Stimulated activated naive CD8-positive, alpha-beta T cell treated with anti-CD3 and anti-CD28 coated beads, Interleukin-15, Interleukin-2, amounts not matched to agents 100 ng/mL and 50 ng/mL, for 24 hours (primary cell): ENCODE data around the gene BRINP3.

ENCODE experiments used
- H3K27ac Mint-ChIP-seq: one replicate; pipeline ENCODE4 v1.8.0; 2021; ENCODE audit warnings: mild to moderate bottlenecking, mixed read lengths
- H3K27me3 Mint-ChIP-seq: one replicate; pipeline ENCODE4 v1.8.0; 2021; ENCODE audit warnings: mixed read lengths
- H3K36me3 Mint-ChIP-seq: one replicate; pipeline ENCODE4 v1.8.0; 2021; ENCODE audit warnings: low read depth, mixed read lengths
- H3K4me1 Mint-ChIP-seq: one replicate; pipeline ENCODE4 v1.8.0; 2021; ENCODE audit warnings: low read depth, mixed read lengths
- H3K4me3 Mint-ChIP-seq: one replicate; pipeline ENCODE4 v1.8.0; 2021; ENCODE audit warnings: mild to moderate bottlenecking, mixed read lengths
- H3K9me3 Mint-ChIP-seq: one replicate; pipeline ENCODE4 v1.8.0; 2021; ENCODE audit warnings: mixed read lengths

The BRINP3 gene

DNA sequence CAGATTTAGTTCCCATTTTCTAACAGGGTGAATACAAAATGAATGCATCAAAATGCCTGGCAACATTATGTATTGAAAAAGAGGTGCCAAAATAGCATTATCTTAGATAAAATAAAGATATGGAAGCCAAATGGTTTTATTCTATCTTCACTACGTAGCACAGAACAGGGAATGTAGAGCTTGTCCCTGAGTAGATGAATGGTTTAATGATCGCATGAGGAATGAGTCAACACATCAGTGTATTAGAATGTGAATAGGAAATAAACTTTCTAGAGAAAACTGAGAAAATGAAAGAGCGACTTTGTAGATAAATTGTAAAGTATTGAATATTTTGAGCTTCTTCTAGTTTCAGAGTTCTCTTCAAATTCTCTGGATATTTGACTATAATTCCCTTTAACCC, 74.3 kb downstream of the BRINP3 start:
- no peak overlapping the region for H3K27ac Mint-ChIP-seq

DNA sequence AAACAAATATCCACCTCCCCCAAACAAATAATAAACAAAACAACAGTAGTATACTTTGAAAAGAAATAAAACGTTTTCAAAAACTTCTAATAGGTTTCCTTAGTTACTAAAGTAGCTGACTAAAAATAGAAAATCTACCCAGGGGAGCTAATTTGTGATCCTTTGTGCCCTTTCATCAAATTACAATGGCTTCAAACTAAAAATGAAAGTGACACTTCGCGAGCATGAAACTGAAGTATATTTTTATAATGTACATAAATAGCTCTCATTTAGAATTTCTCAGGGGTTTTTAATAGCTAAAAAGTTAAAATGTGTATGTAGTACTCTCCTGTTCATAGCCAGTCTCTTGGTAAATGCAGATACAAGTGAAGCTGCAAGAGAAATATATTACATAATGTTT, 78.4 kb downstream of the BRINP3 start:
- H3K36me3 Mint-ChIP-seq, result no peaks in the 10 kb centered on the region
- H3K9me3 Mint-ChIP-seq, result peaks cover 10% of the 10 kb centered on the region
- no peak overlapping the region for H3K27ac Mint-ChIP-seq
- no peak overlapping the region for H3K4me3 Mint-ChIP-seq
- H3K4me1 Mint-ChIP-seq, result no peaks in the 10 kb centered on the region
- H3K27me3 Mint-ChIP-seq, result no peaks in the 10 kb centered on the region

More for the DNA sequence above, 74.3 kb downstream of the BRINP3 start:
- peaks cover 6% of the 10 kb centered on the region for H3K9me3 Mint-ChIP-seq
- H3K27me3 Mint-ChIP-seq, result no peaks in the 10 kb centered on the region
- H3K4me3 Mint-ChIP-seq, result no peak overlapping the region
- H3K4me1 Mint-ChIP-seq, result no peaks in the 10 kb centered on the region
- no peaks in the 10 kb centered on the region for H3K36me3 Mint-ChIP-seq

DNA sequence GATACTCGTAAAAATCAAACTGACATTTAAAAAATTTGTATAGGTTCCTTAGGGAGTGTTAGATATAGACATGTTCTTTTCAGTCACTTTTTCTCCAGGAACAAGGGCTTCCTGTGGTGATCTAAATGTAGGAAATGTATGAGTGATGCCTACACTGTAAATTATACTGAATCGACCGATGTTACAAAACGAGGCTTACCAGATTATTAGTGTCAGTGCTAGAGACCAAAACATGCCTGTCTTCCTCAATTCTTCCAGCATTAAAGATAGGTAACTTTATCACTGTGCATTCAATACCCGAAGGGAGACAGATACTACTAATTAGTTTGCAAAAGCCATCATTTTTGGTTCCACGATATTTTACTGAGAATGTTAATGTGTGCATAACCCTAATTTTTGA, 86.1 kb downstream of the BRINP3 start:
- no peaks in the 10 kb centered on the region for H3K27me3 Mint-ChIP-seq
- no peaks in the 10 kb centered on the region for H3K36me3 Mint-ChIP-seq
- no peak overlapping the region for H3K27ac Mint-ChIP-seq
- H3K9me3 Mint-ChIP-seq, result peaks cover 5% of the 10 kb centered on the region
- no peak overlapping the region for H3K4me3 Mint-ChIP-seq
- no peaks in the 10 kb centered on the region for H3K4me1 Mint-ChIP-seq

DNA sequence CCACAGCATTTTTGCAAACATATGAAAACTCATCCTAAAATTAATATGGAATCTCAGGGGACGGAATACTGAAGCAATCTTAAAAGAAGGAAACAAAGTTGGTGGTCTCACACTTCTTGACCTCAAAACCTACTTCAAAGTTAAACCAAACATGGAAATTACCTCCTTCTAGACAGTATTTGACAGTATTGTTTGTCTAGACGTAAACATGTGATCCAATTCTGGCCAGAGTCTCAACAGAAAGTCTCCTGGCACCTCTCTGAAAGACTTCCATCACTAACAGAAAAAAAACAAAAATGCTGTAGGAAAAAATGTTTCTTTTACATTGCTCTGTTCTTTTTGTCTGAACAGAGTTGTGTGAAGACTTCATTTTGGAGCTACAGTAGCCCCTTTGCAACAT, 99.7 kb downstream of the BRINP3 start:
- no peak overlapping the region for H3K4me3 Mint-ChIP-seq
- H3K9me3 Mint-ChIP-seq, result peaks cover 5% of the 10 kb centered on the region
- H3K27ac Mint-ChIP-seq, result no peak overlapping the region
- H3K4me1 Mint-ChIP-seq, result no peaks in the 10 kb centered on the region
- H3K27me3 Mint-ChIP-seq, result no peaks in the 10 kb centered on the region
- no peaks in the 10 kb centered on the region for H3K36me3 Mint-ChIP-seq

DNA sequence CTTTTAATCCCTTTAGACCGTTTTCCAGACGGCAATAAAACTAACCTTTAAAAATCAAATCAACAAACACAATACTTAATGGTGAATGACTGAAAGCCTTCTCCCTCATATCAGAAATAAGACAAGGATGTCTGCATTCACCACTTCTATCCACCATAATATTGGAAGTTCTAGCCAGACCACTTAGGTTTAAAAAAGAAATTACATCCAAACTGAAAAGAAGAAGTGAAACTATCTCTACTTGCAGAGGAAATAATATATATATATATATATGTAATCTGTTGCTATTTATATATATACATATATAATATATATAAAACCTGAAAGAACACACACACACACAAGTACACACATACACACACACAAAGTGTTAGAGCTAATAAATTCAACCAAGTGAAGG, 100.4 kb downstream of the BRINP3 start:
- no peaks in the 10 kb centered on the region for H3K4me1 Mint-ChIP-seq
- peaks cover 5% of the 10 kb centered on the region for H3K9me3 Mint-ChIP-seq
- H3K27me3 Mint-ChIP-seq, result no peaks in the 10 kb centered on the region
- no peak overlapping the region for H3K27ac Mint-ChIP-seq
- no peaks in the 10 kb centered on the region for H3K36me3 Mint-ChIP-seq
- H3K4me3 Mint-ChIP-seq, result no peak overlapping the region

DNA sequence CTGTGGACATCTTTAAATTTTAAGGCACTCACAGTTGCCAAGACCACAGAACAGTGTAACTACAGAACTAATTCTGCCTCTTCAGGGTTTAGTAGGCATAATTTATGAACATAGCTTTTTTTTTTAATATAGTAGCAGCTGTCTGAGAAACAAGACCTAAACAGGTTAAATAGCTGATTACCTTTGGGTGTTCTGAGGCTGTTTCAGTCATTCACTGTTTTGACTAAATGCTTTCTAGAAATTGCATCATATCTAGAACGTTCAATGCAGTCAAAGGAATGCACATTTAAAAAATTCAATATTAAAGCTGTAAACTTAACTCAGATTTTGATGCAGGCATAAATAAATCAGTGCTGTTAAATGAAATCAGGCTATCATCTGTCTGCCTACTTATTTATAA, 101.6 kb downstream of the BRINP3 start:
- Mint-ChIP-seq H3K4me1 (no peaks in the 10 kb centered on the region), H3K27ac (no peak overlapping the region), H3K4me3 (no peak overlapping the region), H3K27me3 (no peaks in the 10 kb centered on the region), H3K9me3 (peaks cover 9% of the 10 kb centered on the region), H3K36me3 (no peaks in the 10 kb centered on the region)

DNA sequence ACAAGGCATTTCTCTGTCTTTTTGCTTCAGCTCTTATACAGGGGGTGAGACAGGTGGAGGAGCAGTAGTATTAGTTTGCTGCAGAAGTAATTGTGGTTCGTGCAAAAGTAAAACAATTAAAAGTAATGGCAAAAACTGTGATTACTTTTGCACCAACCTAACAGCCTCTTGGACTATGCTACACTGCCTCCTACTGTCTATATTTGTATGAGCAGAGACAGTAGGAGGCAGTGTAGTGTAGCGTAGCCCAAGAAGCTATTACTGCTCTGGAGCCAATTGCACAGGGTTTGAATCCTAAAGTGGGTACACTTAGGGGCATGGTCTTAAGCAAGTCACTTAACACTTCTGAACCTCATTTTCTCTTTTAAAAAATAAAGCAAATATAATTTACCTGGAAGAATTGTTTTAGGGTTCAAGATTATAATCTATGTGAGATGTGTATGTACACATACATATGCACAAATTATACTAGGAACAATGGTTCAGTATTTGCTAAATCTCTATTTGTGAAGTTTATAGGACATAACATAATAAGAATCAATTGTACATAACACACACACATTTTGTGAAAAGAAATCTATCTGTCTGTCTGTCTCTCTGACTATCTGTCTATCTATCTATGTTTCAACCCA, 103.8 kb downstream of the BRINP3 start:
- Mint-ChIP-seq H3K4me3 (no peak overlapping the region), H3K27me3 (no peaks in the 10 kb centered on the region), H3K4me1 (no peaks in the 10 kb centered on the region), H3K9me3 (peaks cover 6% of the 10 kb centered on the region), H3K36me3 (no peaks in the 10 kb centered on the region), H3K27ac (no peak overlapping the region)

DNA sequence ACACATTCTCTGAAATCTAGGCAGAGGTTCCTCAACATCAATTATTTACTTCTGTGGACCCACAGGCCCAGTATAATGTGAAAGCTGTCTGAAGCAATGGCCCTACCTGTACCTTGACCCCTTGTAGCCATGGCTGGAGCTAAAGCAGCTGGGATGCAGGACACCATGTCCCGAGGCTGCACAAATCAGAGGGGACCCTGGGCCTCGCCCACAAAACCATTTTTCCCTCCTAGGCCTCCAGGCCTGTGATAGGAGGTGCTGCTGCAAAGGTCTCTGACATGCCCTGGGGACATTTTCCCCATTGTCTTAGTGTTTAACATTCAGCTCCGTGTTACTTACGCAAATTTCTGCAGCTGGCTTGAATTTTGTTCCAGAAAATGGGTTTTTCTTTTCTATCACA, 110.5 kb downstream of the BRINP3 start:
- Mint-ChIP-seq H3K36me3 (no peaks in the 10 kb centered on the region), H3K4me1 (no peaks in the 10 kb centered on the region), H3K27me3 (no peaks in the 10 kb centered on the region), H3K4me3 (no peak overlapping the region), H3K9me3 (peaks cover 18% of the 10 kb centered on the region), H3K27ac (no peak overlapping the region)

DNA sequence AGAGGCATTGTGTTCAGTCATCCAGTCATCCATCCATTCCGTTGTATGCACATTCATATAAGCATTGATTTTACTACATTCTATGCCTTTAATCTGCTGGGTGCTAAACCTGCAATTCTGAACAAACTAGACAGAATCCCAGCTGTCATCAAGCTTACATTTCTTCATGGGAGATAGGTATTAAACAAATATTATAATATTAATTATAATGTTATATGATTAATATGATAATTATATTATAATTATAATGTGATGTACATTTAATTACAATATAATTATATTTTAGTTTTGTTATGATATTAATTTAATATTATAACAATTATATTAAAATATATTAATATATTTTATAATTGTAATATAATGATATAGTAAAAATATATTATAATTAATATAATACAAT, 112.4 kb downstream of the BRINP3 start:
- H3K4me3 Mint-ChIP-seq, result no peak overlapping the region
- H3K27me3 Mint-ChIP-seq, result no peaks in the 10 kb centered on the region
- H3K36me3 Mint-ChIP-seq, result no peaks in the 10 kb centered on the region
- H3K9me3 Mint-ChIP-seq, result peaks cover 16% of the 10 kb centered on the region
- no peak overlapping the region for H3K27ac Mint-ChIP-seq
- no peaks in the 10 kb centered on the region for H3K4me1 Mint-ChIP-seq

DNA sequence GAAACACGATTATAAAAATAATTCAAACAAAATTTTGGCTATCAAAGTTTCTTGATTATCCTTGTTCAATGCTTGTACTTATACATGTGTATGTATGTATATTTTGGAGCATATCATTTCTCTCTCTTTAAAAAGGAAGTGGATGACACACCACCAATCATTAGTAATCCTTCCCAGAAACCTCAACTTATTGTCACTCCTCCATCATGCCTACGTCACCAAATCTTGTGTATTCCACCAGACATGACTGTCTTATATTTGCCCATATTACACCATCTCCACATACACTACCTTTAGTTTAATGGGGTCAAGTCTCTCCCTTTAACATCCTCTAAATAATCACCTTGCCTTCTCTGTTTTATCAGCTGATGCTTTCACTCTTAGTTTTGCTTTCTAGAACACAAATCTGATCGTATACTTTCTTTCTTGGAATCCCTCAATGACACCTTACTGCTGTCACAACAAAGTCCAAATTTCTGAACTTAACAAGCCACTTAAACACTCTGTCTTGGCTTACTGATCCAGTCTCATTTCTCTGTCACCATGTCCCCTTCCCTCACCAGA, 124.0 kb downstream of the BRINP3 start:
- H3K27me3 Mint-ChIP-seq, result no peaks in the 10 kb centered on the region
- H3K4me1 Mint-ChIP-seq, result no peaks in the 10 kb centered on the region
- H3K27ac Mint-ChIP-seq, result no peak overlapping the region
- H3K36me3 Mint-ChIP-seq, result no peaks in the 10 kb centered on the region
- peaks cover 4% of the 10 kb centered on the region for H3K9me3 Mint-ChIP-seq
- no peak overlapping the region for H3K4me3 Mint-ChIP-seq

DNA sequence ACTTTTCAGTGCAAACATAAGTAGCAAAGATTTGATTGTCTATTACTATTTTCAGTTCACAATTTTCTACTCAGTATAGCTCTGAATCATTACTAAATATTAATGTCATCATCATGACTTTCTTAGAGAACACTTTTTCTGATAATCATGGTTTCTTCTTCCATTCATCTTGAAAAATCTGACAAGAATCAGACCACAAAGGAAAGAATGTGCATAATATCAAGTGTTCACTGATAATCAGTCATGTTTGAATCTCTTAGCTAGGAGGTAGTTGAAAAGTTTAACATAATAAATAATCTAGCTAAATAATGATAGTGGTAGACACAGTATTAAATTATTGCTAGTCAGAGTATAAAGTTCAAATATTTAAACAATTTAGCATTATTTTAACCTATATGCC, 133.2 kb downstream of the BRINP3 start:
- H3K27me3 Mint-ChIP-seq, result no peaks in the 10 kb centered on the region
- H3K4me1 Mint-ChIP-seq, result no peaks in the 10 kb centered on the region
- H3K4me3 Mint-ChIP-seq, result no peak overlapping the region
- H3K9me3 Mint-ChIP-seq, result peaks cover 8% of the 10 kb centered on the region
- no peaks in the 10 kb centered on the region for H3K36me3 Mint-ChIP-seq
- H3K27ac Mint-ChIP-seq, result no peak overlapping the region

DNA sequence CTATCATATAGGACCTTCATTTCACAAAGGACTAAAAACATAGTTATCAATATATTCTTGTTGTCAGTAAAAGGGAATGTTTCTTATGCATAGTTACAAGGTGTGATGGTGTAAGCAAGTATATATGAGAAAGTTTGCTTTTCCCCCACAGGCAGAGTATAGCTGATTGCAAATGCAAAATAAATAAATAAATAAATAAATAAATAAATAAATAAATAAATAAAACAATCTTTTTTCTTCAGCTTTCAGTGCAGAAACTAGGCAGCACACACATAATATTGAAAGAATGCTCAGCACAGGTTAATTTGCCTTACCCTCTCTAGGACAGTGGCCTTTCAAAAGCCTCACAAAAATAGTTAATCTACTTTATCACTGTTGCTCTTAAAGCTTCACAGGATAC, 138.8 kb downstream of the BRINP3 start:
- H3K36me3 Mint-ChIP-seq, result no peaks in the 10 kb centered on the region
- H3K27ac Mint-ChIP-seq, result no peak overlapping the region
- no peaks in the 10 kb centered on the region for H3K27me3 Mint-ChIP-seq
- H3K4me1 Mint-ChIP-seq, result no peaks in the 10 kb centered on the region
- peaks cover 14% of the 10 kb centered on the region for H3K9me3 Mint-ChIP-seq
- no peak overlapping the region for H3K4me3 Mint-ChIP-seq

DNA sequence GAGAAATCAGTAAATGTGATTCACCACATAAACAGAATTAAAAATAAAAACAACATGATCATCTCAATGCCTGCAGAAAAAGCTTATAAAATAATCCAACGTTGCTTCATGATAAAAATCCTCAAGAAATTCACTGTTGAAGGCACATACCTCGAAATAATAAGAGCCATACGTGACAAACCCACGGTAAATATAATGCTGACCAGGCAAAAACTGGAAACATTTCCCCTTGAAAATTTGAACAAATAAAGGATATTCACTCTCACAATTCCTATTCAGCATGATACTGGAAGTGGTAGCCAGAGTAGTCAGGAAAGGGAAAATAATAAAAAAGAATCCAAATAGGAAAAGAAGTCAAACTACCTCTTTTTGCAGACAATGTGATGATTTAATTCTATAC, 148.8 kb downstream of the BRINP3 start:
- H3K27me3 Mint-ChIP-seq, result no peaks in the 10 kb centered on the region
- H3K4me1 Mint-ChIP-seq, result no peaks in the 10 kb centered on the region
- no peaks in the 10 kb centered on the region for H3K36me3 Mint-ChIP-seq
- no peak overlapping the region for H3K27ac Mint-ChIP-seq
- peaks cover 6% of the 10 kb centered on the region for H3K9me3 Mint-ChIP-seq
- H3K4me3 Mint-ChIP-seq, result no peak overlapping the region

DNA sequence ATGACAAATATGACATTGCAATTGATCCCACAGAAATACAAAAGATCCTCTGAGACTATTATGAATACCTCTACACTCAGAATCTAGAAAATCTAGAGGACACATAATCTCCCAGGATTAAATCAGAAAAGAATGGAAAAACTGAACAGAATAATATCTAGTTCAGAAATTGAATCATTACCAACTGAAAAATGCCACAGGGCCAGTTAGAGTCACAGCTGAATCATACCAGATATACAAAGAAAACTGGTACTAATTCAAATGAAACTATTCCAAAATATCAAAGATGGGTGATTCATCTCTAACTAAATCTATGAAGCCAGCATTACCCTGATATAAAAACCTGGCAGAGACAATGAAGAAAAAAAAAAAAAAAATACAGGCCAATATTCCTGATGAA, 149.3 kb downstream of the BRINP3 start:
- Mint-ChIP-seq H3K9me3 (peaks cover 6% of the 10 kb centered on the region), H3K4me1 (no peaks in the 10 kb centered on the region), H3K4me3 (no peak overlapping the region), H3K36me3 (no peaks in the 10 kb centered on the region), H3K27ac (no peak overlapping the region), H3K27me3 (no peaks in the 10 kb centered on the region)

DNA sequence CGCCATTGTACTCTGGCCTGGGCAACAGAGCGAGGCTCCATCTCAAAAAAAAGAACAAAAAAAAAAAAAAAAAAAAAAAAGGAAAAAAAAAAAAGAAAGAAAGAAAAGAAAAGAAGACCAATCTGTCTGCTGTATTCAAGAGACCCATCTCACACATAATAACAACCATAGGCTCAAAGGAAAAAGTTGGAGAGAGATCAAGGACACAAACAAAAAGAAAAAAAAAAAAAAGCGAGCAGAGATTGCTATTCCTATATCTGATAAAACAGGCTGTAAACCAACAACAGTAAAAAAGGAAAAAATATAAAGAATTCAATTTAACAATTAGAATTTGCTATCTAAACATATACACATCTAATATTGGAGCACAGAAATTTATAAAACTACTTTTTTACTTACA, 150.4 kb downstream of the BRINP3 start:
- Mint-ChIP-seq H3K4me3 (no peak overlapping the region), H3K27ac (no peak overlapping the region), H3K4me1 (no peaks in the 10 kb centered on the region), H3K36me3 (no peaks in the 10 kb centered on the region), H3K27me3 (no peaks in the 10 kb centered on the region), H3K9me3 (peaks cover 6% of the 10 kb centered on the region)

DNA sequence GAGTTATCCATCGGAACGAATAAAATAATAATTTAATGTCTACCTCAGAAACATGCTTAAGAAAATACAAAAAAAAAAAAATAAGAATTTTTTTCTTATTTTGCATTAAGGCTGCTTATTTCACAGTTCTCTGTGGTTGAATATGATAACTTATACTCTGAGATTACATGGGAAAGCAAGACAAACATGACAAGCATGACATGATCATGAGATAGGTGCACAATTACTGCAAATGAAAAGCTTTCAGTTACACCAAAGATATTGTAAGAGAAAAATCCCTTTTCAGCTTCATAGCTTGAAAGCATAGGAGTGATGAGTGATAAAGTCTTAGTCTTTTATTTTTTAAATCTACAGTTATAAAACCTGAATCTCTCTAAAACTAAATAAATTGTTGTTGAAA, 154.1 kb downstream of the BRINP3 start:
- no peak overlapping the region for H3K4me3 Mint-ChIP-seq
- peaks cover 6% of the 10 kb centered on the region for H3K9me3 Mint-ChIP-seq
- H3K36me3 Mint-ChIP-seq, result no peaks in the 10 kb centered on the region
- no peak overlapping the region for H3K27ac Mint-ChIP-seq
- no peaks in the 10 kb centered on the region for H3K27me3 Mint-ChIP-seq
- no peaks in the 10 kb centered on the region for H3K4me1 Mint-ChIP-seq
